Glomerular endothelial cell (primary cell): ENCODE measurements around the gene LY6G5B. TPM values are rescaled to one million over a fixed set of nuclear protein-coding genes. Genes with fewer than 3 reads are reported as not detected.
"Not testable (repeated sequence)": the region's sequence is repeated elsewhere in the genome, so short reads cannot be mapped to it uniquely, and the experiment has no call there.

ENCODE experiments used
- DNase-seq: peaks from one replicate; pipeline ENCODE4 v3.0.0-alpha.2; 2011; ENCODE audit warnings: low read depth, low spot score; ENCODE audit errors: extremely low read depth
- total RNA-seq: library from RNA; depleted of rRNA; stranded (reverse); fragments of >200 nt; gene quantifications from 2 replicates; pipeline ENCODE4 v1.2.3, GENCODE V29; 2015

LY6G5B gene
- total RNA-seq, 1 donor from 2014 or later = 7.9 TPM

- DNase-seq = no peak
Measured at GRCh38 chr6:31689249-31690110, 19.7 kb downstream of the LY6G5B start.

DNA sequence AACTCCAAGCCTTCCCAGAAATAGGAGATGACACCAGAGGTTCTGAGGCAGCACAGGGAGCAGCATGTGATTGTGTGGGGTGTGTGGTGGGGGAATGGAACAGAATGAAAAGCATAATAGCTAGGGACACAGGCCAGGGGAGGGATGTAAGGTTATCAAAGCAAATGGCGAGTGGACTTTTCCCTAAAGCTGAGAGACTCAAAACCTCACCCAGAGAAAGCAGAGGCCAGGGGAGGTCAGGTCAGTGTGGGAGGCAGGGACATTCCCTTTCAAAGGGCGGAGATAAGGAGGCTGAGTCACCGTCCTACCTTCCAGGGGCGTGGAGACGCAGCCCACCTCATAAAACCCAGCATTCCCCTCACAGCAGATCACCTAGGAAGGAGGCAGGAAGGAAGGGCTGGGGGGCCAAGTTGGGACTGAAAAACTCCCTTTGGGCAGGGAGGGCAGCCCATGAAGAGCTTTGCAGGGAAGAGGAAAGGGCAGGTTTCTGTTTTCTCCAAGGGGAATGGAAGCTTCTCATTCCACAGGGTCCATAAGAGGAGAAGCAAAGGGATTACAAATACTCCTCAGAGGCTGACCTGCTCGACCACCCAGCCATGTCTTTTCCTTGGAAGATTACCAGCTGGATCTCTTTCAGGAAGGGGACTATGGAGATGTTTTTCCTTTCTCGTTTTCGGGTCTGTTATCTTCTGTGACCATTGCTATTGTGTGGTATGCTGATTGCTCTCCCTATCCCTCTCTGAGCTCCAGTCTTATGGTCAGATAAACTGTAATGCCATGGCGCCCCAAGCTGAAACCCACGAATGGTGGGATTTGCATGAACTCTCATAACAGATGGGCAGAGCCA lies 20.7 kb downstream of the LY6G5B start:
- no peak for DNase-seq

DNA sequence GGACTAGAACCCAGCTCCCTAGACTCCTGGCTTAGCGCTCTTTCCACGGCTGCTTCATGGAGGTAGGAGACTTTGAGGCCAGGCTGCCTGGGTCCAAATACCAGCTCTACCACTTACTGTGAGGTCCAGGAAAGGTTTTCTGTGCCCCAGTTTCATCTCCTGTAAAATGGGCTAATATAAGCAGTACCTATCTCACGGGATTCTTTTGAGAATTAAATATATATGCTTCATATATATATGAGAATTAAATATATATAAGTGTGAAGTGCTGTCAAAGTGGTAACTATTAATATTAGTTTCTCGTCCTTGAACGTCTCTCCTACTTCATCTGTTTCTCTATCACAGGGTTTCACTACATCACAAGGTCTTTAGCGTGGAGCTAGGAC lies 21.3 kb downstream of the LY6G5B start:
- no peak for DNase-seq

DNA sequence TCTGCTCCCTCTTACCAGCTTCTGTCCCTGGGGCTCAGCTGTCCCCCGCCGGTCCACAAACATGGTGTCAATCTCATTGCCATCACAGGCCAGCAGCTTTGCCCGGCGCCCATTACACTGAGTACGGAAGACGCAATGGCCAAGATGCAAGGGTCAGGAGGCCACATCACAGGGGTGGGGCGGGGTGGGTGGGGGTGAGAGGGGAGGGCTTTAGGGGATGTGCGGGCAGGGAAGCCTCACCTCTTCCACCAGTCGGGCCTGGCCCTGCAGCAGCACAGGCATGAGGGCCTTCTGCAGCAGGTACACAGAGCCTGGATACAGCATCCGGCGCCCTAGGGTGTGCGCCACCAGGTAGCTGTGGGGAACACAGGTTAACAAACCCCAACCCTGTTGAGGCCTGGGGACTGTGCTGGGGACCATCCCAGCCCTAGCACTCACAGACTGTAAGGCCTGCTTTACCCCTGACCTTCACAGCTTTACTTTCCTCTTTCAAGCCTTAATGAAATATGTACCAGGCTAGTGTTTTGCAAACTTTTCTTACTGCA lies 21.9 kb downstream of the LY6G5B start:
- no peak for DNase-seq

DNA sequence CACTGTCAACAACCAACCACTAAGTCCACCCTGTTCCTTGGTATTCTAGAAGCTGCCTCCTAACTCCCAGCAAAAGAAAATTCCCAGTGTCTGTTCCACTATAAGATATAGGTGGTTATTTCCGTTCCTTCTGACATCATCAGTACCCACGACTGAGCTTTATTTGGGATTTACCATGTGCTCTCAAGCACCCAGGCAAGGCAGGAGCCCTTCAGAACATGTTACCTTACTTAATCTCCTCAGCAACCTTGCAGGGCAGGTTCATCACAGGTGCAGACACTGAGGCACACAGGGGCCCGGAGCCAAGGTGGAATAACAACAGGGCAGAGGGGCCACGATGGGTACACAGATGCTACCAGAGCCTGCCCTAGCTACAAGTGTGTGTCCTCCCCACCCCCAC lies 22.6 kb downstream of the LY6G5B start:
- DNase-seq = no peak

DNA sequence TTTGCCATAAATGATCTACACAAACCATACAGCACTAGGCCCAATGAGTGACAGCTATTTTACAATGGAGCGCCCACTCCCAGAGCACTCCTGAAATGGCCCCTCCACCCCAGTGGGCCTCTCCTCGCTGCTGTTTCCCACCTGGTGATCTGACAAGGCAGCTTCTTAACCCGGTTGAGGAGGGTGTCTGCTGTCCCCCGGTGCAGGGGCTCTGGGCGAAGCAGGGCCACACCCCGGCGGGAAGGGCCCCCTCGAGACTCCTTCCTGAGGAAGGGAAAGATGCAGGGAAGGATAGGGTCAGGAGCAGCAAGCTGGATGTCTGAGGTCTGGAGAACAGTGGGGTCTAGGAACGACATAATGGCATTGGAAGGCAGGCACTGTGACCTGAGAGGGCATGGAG lies 23.1 kb downstream of the LY6G5B start:
- no peak for DNase-seq

- no peak for DNase-seq
Measured at GRCh38 chr6:31693535-31693934, 23.8 kb downstream of the LY6G5B start.

DNA sequence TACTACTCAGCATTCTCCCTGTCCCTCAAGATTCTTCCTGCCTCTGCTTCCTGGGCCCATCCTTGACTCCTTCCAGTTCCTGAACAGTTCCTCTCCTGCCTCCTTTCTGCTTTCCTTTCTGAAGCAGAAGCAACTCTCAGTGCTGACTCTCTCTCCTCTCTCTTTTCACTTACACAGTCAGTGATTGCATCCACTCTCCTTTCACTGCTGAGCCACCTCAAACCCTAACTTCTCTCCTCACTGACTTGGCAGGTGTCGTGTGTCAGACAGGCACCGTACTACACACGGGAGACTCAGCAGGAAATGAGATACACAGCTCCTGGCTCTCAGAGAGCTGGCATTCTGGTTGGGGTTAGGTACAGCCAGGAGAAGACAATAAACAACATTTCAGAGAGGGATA lies 27.8 kb downstream of the LY6G5B start:
- no peak for DNase-seq

DNA sequence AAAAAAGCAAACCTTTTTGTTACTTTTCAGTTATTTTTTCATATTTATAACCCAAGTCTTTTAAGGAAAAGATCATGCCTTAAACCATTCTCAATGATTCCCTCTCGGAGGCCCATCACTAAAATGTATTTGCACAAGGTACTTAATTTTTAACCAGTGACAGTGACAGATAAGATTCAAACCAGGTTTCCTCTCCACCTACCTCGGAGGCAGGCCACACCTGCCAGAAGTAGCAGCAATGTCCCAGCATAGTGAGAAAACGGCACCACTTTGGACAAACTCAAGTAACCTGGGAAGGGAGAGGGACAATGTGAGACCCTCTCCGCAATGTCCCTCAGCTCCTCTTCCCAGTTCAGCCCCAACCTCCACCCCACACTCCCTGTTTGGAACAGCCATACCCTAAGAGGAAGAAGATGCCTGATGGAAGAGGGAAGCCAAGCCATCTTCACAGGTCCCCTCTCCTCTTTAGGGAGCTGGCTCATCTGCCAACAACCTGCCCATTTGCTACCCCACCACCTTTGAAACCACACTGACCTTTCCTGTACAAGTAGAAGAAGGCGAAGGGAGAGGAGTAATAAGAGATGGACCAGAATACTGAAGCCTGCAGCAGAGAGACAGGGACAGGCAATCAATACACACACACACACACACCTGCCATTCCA lies 31.1 kb downstream of the LY6G5B start:
- DNase-seq = no peak

- DNase-seq = no peak
Measured at GRCh38 chr6:31701666-31702404, 32.1 kb downstream of the LY6G5B start.

- no peak for DNase-seq
Measured at GRCh38 chr6:31702405-31702818, 32.6 kb downstream of the LY6G5B start.

DNA sequence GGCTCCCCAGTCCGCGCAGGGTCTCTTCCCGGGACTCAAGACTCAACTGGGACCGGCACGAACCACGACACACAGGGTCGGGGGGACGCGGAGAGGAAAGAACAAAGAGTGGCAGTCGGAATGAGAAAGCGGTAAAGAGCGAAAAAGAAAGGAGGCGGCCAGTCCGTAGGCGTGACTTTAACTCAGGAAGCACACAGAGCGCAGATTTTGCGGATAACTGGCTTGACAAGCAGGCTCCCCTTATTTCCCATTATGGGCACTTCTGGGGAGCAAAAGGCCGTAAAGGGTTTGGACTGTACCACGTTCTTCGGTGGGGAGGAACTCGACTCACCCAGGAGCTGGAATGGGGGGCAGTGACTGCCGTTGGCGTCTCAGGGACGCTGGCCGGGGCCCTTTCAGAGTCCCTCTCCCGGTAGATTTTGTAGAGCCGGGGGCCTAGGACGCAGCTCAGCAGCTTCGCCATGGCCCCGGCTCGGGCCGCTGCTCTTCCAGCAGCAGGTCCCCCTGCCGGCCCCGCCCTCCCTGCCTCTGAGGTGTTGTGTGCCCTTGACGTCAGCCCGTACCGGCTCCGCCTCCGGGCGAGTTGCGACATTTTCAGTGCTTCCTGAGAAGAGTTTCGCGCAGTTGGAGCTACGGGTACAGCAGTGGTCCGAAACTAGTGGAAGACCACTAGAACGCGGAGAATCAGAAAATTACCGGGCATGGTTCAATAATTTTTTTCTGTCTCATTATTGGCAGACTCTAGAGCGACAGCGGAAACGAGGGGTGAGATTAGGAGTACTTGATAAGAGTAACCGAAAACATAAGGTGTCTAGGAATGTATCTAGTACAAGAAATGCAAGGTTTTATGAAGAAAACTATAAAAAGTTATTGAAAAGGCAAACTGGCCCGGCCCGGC lies 33.3 kb downstream of the LY6G5B start, which contains the start of gene ABHD16A:
TSS of gene ABHD16A (minus strand) at position 506 of the 898 bp plus-strand sequence. CDS start at position 463, 43 bp downstream.
- DNase-seq = peak; percentile 92

DNA sequence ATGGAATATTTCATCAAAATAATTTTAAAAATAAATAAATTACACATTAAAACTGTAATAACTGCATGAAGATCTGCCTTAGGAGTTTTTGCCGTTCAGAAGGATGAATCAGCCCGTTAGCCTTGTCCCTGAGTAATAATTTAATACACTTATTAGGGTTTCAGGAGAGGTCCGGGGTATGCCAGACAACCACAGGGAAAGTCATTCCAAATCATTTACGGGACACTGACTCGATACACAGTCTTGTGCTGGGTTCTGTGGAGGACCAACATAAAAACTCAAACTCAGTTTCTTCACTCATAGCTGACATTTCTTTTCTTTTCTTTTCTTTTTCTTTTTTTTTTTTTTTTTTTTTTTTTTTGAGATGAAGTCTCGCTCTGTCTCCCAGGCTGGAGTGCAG lies 36.2 kb downstream of the LY6G5B start:
- no peak for DNase-seq

DNA sequence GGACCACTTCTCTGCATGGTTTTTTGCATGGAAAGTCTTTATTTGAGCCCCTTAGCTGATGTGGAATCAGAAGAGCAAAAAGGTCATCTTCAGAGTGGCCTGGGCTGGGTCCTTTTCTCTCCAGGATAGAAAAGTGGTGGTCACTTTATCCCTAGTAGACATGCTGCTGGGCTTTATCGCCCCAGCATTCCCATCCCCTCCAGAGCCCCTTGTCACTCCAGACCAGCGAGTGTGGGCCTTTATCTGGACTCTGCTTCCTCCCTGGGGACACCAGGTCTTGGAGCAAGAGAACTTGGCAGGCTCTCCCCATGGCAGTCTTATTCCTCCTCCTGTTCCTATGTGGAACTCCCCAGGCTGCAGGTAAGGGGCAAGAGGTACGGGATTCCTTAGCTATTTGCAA lies 36.8 kb downstream of the LY6G5B start, which contains the start of gene LY6G6F:
TSS of gene LY6G6F (plus strand) at position 268 of the 400 bp plus-strand sequence. CDS start at position 309, 41 bp downstream.
- no peak for DNase-seq

GRCh38 chr6:31707701-31708100 lies 37.9 kb downstream of the LY6G5B start:
- no peak for DNase-seq

DNA sequence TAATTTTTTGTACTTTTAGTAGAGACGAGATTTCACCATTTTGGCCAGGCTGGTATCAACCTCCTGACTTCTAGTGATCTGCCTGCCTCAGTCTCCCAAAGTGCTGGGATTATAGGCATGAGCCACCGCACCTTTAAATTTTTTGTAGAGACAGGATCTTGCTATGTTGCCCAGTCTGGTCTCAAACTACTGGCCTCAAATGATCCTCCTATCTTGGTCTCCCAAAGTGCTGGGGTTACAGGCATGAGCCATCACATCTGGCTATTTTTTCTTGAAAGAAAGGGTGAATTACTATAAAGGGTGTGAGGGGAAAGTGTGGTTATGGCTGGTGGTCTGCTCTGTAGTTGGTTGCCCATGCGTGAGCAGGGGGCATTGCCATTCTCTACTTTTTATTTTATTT lies 38.4 kb downstream of the LY6G5B start:
- no peak for DNase-seq

- DNase-seq = not testable (repeated sequence)
Measured at GRCh38 chr6:31709157-31709556, 39.4 kb downstream of the LY6G5B start.

GRCh38 chr6:31710523-31711219 lies 40.9 kb downstream of the LY6G5B start:
- DNase-seq = no peak
